GM12875 (cell line): ENCODE data around the gene IPPK.

Experiments
- H3K4me3 ChIP-seq: one replicate; pipeline ENCODE4 v1.5.1; 2011; ENCODE audit warnings: low read depth, low read length, control low read depth
- TF ChIP-seq, protein P1 (sequence below): IDR thresholded peaks from 2 replicates; pipeline ENCODE4 v1.5.1; 2011; ENCODE audit warnings: low read depth, mild to moderate bottlenecking, control low read depth, inconsistent platforms, low read length, moderate library complexity, borderline replicate concordance; ENCODE audit not compliant: insufficient read depth

Gene IPPK

GRCh38 chr9:92620845-92621244 lies 49.1 kb downstream of the IPPK start:
- TF ChIP-seq, protein P1, sequence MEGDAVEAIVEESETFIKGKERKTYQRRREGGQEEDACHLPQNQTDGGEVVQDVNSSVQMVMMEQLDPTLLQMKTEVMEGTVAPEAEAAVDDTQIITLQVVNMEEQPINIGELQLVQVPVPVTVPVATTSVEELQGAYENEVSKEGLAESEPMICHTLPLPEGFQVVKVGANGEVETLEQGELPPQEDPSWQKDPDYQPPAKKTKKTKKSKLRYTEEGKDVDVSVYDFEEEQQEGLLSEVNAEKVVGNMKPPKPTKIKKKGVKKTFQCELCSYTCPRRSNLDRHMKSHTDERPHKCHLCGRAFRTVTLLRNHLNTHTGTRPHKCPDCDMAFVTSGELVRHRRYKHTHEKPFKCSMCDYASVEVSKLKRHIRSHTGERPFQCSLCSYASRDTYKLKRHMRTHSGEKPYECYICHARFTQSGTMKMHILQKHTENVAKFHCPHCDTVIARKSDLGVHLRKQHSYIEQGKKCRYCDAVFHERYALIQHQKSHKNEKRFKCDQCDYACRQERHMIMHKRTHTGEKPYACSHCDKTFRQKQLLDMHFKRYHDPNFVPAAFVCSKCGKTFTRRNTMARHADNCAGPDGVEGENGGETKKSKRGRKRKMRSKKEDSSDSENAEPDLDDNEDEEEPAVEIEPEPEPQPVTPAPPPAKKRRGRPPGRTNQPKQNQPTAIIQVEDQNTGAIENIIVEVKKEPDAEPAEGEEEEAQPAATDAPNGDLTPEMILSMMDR = no peak

DNA sequence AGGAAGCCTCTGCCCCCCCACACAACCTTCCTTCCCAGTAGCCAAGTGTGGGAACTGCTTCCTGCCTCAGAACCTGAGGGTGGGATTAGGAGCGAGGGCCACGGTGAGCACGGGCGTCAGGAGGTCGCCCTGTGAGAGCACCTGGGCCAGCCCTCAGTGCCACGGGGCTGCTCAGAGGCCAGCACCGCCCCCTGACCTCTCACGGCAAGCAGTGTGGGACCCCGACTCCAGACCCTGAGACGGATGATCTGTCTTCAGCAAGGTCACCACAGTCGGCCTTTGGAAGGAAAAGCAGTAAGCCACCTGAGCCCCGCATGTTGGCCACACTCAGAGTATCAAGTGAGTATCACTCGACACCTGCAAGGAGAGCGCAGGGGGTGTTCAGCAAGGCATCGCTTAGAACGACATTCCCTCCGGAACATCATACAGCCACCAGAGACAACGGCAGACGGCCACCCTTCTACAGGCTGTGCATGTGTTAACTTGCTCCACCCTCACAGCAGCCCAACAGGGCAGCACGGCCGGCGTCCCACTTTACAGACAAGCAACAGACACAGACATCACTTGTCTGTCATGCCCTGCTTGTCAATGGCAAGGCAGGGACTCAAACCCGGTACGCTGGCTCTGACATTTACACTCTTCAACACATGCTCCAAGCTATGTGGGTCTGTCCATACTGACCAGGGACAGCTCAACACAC lies 50.2 kb downstream of the IPPK start:
- H3K4me3 ChIP-seq = no peak overlapping the region
- TF ChIP-seq, protein P1 = no peak

More at GRCh38 chr9:92620845-92621244, 49.1 kb downstream of the IPPK start:
- no peak overlapping the region for H3K4me3 ChIP-seq

DNA sequence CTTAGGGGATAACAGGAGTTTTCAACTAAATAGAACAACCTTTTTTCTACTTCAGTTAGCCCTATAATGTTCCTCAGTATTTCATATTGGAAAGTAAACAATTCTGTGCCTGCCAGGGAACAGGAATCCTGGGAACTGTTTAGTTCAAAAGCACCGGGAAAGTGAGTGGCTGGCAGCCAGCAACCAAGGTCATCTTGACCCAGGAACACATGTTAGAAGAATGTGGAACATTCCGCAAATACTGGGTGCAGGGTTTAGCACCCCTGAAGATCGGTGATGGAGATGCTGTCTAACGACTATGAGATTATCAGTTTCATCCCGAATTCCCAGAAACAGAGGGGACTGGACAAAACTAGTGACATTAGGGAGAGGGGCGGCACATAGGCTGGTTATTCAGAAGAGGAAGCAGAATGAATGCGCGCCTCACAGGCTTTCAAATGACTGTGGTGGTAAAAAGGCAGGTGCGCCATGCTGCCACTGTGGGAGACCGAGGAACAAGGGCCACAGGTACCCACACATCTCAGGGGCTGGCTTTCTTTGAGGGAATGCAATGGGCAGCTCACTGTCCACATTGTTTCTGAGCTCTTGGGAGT lies 51.2 kb downstream of the IPPK start:
- no peak overlapping the region for H3K4me3 ChIP-seq
- TF ChIP-seq, protein P1 = no peak

DNA sequence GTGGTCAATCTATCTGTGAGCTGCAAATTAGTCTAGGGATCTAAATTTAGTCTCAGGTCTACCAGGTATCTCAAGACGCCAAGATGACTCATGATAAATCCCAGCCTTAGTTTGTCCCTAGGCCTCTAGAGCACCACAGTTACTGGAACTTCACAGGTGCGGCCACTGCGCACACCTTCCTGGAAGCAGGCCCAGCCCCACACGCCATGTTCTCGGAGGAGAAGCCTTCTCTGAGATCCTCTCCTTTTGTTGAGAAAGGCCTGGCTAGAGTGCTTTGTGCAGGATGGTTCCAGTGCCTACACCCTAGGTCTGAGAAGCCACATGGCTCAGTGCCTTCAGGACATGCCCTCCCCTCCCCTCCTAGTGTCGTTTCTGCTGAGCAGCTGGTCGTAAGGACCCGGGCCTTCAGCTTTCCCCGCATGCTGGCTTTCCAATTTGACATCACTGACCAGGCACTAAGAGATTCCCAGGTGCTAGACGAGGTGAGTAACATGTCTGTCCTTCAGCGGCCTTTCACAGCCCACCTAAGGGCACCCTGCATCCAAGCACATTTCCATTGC lies 51.9 kb downstream of the IPPK start:
- TF ChIP-seq, protein P1 = no peak
- H3K4me3 ChIP-seq = no peak overlapping the region

DNA sequence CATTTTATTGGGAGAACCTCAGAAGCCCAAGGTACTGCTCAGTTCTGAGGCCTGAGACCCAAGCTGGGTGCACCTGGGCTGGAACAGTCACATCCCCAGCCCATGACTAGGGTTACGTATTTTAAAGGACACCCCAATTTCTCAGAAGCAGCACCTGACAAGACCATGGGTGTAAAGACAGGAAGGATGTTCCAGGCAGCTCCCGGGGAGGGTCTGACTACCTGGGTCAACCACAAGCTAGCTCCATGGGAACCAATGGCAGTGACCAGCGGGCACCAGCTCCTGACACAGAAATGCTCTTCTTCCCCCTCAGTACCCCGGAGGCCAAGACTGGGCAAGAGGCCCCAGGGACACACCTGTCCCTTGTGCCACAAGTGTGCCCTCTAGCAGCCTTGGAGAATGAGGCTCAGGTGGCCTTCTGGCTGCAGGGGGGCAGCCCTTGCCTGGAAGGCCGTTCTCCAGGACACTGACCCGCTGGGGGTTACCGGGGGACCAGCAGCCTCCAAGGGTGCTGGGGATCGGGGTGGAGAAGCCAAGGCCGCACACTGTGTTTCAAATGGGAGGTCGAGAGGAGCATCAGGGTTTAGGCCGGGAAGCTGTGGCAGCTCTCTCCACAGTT lies 52.6 kb downstream of the IPPK start:
- TF ChIP-seq, protein P1 = no peak
- H3K4me3 ChIP-seq = no peak overlapping the region

- TF ChIP-seq, protein P1 = no peak
- H3K4me3 ChIP-seq = no peak overlapping the region
Observed at GRCh38 chr9:92616655-92617111, 53.2 kb downstream of the IPPK start.
